ENCODE results near the gene MANBA.
"Not testable (repeated sequence)": the region's sequence is repeated elsewhere in the genome, so short reads cannot be mapped to it uniquely, and the experiment has no call there.

MANBA gene

GRCh38 chr4:102667001-102667400 is 93.8 kb downstream of the MANBA start:
- DNase-seq, result no peak

DNA sequence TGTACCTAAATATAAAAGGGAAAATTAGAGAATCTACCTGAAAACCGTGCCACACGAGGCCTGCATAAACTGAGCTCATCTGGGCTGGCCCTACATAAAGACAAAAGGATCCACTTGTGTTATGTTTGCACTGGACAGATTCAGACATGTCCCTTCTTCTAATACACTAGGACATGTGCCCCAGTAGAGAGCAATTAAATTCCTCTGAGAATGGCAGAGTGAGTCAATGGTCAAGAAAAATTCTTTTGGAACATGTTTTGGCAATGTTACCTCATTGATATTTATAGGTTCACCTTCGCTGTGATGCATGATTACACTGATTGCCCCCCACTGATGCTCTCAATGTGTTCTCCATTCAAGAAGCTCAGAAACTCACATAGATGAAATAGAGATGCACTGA is 95.2 kb downstream of the MANBA start:
- no peak for DNase-seq

DNA sequence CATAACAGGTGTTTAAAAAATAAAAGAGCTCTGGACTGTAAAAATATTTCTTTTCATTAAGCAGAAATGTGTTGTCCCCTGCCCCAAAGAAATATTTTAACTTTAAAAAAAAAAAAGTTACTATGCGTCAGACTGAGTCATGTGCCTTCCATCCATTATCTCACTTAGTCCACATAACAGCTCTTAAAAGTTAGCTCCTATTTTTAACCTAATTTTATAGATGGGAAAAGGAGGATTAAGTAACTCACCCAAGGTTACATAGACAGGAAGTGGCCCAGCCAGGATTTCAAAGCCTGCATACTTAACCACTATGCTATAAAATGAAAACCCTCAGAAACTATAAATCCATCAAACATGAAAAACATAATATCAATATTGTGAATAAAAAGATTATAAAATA is 97.7 kb downstream of the MANBA start:
- DNase-seq, result no peak

DNA sequence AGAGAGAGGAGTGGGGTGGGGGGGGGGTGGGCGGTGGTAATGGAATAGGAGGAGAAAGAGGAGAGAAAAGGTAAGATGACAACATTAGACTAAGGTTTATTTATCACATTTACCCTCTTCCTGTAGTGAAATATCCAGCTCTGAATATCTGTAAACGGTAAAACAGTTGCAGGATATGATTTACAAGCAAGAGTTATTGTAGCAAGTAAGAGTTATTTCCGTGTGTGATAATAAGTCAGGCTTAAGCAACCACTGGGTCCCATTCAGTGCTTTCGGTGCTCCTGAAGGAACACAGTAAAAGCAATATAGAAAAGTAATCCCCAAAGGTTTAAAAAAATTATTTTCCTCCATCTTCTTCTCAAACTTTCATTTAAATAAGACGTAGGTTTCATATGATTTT is 103.6 kb downstream of the MANBA start:
- DNase-seq, result no peak

GRCh38 chr4:102647117-102647516 is 113.7 kb downstream of the MANBA start:
- DNase-seq, result no peak

DNA sequence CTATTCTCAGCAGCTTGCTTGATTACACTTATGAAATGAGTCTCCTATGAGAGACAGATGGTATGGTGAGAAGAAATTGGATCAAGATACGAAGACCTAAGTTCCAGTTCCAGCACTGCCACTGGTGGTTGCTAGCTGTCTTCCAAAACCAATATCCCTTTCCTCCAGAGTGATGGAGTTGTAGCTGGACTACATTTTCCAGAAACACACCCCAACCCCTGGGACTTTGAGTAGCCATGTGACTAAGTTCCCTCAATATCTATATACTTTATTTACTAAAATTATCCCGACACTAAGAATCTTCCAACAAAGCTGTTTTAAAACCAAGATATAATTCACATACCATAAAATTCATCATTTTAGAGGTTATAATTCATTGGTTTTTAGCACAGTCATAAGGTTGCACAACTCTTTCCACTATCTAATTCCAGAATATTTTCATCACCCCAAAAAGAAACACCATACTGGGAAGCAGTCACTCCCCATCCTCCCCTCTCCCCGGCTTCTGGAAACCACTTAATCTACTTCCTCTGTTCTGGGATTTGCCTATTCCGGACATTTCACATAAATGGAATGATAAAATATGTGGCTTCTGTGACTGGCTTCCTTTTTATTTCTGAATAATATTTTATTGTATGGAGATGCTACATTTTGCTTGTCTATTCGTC is 118.0 kb downstream of the MANBA start:
- no peak for DNase-seq

DNA sequence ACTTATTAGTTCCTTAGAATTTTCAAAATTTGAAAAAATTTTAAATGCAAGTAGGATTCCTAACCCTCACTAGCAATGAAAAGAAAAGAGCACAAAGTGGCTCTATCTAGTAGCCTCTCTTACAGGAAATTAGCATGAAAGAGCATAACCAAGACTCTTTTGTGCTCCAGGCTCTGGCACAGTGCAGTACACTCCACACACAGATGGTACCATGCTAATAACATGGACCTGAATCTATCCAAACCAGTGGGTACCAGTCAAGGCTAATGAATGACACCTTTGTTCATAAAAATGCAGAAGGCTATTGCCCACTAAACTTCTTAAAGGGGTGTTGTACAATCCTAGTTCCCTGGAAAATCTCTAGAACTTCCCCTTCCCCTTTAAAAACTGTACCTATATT is 119.0 kb downstream of the MANBA start:
- no peak for DNase-seq

- no peak for DNase-seq
Observed at GRCh38 chr4:102640669-102641068, 120.1 kb downstream of the MANBA start.

GRCh38 chr4:102639598-102639997 is 121.2 kb downstream of the MANBA start:
- DNase-seq, result peak; percentile 29

GRCh38 chr4:102638621-102639020 is 122.1 kb downstream of the MANBA start:
- DNase-seq, result no peak

DNA sequence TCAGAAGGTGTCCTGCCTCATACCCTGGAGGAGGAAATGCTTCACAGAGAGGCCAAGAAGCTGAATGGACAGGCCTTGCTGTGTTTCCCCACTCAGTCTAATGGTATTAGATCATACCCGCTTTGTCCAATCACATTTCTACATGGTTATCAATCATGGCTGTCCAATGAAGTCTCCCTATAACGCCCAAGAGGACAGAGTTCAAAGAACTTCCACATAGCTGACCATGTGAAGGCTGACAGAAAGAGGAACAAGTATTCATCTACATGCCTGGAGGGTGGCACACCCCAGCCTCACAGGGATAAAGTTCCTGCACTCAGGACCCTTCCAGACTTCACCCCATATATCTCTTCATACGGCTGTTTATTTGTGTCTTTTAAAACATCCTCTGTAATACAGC is 123.4 kb downstream of the MANBA start:
- DNase-seq, result no peak

DNA sequence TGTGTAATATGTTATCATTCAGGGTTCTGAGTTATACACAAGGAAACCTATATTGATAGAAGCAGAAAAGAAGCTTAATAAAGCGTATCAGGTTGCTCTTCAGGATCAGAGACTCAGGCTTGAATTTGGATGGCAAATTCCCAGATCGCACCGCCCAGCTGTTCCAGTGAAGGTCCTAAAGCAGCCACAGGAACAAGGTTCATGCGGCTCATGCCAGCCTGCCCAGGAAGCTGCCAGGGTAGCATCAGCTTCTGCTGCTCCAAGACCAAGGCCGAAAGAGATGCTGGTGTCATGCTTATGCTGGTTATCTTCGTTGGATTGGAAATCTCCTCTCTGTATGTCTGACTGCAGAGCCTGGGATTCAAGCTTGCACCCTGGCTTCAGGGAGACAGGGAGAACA is 127.7 kb downstream of the MANBA start:
- DNase-seq, result no peak

GRCh38 chr4:102632241-102633065 is 128.3 kb downstream of the MANBA start:
- DNase-seq, result no peak

- DNase-seq, result no peak
Observed at GRCh38 chr4:102631616-102632015, 129.2 kb downstream of the MANBA start.

- DNase-seq, result no peak
Observed at GRCh38 chr4:102629673-102630072, 131.1 kb downstream of the MANBA start.

DNA sequence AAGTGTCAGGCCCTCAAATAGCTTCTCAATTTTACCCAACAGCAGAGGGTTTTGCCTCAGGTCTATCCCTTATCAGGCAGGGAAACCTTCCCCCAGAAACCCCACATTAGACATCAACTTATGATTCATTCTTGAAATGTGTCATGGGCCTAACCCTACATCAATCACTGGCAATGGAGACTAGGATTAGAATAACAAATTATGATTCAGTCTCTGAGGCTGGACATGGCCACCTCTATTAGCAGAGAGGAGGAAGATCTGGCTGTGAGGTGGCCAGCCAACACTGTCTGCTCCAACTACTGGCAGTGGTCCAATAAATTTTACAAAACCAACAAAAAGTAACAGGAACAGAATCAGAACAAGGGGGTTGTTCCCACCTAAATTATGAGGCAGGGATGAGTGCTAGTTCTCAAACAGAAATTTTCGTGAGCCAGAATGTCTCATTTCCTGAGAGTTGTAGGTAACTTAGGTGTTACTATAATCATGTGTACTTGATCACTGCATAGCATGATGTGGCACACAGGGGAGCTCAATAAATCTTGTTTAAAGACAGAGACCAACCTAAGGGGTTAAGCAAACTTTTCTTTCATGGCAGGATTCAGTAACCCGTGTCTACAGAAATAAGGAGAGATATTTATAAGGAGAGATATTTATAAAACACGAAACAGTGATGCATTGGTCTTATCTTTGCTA is 132.8 kb downstream of the MANBA start:
- DNase-seq, result no peak

DNA sequence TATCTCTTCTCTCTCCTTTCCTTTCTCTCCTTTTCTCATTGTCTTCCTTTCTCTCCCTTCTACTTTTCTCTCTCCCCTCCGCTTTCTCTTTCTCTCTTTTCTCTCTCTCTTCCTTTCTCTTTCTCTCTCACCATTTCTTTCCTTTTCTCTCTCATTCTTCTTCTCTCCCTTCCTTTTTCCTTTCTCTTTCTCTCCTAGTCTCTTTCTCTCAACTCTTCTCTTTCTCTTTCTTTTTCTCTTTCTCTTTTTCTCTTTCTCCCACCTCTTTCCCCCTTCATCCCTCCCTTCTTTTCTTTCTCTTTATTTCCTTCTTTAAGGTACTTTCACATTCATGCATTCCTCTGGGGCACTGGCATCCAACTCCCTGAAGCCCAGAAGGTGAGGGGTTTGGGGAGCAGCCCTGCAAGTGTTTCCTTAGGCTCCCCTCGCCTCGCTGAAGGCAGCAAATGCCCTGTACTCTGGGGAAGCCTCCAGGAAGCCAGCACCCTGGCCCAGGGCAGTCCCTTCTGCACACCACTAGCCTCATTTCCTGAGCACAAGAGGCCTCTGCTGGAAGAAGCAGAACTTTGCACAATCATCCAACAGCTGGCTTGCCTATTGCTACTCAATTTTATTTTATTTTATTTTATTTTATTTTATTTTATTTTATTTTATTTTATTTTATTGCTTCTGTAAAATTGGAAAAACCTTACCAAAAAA is 135.4 kb downstream of the MANBA start:
- peak; percentile 85 for DNase-seq

- no peak for DNase-seq
Observed at GRCh38 chr4:102624505-102624904, 136.3 kb downstream of the MANBA start.

- no peak for DNase-seq
Observed at GRCh38 chr4:102623622-102624021, 137.1 kb downstream of the MANBA start.

DNA sequence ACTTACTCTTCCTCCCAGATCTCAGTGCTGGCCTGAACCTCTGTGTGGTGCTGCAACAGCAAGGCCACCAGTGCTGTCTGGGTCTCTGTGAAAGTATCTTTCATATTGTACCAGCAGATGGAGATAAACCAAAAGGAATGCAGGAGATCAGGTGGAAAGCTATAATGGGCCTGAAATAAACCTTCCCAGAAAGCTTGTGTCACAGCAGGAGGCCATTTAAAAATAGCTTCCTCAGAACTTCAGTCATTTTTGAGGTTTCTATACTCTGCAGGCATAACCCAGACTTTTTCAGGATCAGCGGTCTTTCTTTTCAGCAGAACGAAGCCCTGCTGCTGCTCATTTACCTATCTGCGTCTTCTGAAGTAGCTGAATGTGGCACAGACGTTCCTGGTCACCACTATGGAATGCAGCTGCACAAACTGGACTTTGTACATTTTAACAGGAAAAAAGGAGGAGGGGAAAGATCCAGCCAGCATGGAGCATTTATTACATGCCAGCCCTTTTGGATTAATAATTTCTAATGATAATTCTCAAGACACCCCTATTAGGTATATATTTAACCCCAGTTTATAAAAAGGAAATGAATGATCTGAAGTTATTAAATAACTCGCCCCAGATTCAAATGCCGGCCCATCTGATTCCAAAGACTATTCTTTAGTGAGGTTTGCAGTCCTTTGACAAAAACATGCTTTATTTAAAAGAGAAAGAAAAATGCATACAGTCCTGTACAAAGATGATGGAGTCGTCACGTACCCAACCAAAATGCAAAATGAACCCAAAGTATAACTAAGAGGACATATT is 139.9 kb downstream of the MANBA start:
- peak; percentile 45 for DNase-seq

DNA sequence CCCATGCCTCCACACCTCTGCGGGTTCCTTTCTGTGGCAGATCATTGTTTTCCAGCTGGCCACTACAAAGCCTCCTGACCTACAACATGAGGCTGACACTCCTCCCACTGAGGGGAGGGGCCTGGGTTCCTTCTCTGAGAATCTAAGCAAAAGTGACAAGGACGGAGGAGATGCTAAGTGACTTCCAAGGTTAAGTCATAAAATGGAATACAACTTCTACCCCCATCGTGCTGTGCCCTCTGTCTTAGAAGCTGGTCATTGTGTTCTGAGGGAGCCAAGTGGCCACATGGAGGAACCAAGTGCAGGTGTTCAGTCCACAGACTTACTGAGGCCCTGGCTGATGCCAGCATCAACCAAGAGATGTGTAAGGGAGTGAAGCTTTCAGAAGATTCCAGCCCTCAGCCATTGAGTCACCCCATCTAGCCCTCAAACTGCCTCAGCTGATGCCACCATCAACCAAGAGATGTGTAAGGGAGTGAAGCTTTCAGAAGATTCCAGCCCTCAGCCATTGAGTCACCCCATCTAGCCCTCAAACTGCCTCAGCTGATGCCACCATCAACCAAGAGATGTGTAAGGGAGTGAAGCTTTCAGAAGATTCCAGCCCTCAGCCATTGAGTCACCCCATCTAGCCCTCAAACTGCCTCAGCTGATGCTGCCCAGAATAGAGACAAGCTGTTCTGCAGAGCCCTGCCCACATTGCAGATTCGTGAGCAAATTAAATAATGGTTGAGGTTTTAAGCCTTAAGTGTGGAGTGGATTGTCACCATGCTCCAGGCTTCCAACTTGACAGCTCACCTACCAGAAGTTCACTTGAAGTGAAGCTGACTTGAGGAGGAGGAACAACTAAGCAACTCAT is 140.8 kb downstream of the MANBA start:
- DNase-seq, result not testable (repeated sequence)
